Parathyroid adenoma (tissue), 2 donors: ENCODE measurements around the gene PDE9A.

Source experiments
- H2AFZ ChIP-seq: fragments of 300-600 bp; sonication (generic); one replicate; pipeline ENCODE4 v1.7.0; 2017; ENCODE audit warnings: antibody characterized with exemption, mild to moderate bottlenecking
- H3K27ac ChIP-seq: fragments of 300-600 bp; sonication (generic); one replicate; pipeline ENCODE4 v1.7.0; 2017
- H3K27me3 ChIP-seq: fragments of 300-600 bp; sonication (generic); one replicate; pipeline ENCODE4 v1.7.0; 2017; ENCODE audit warnings: low read length; ENCODE audit not compliant: control insufficient read depth, insufficient read depth
- H3K36me3 ChIP-seq: fragments of 300-600 bp; sonication (generic); one replicate; pipeline ENCODE4 v1.7.0; 2017; ENCODE audit warnings: low read length; ENCODE audit not compliant: control insufficient read depth, insufficient read depth
- H3K4me1 ChIP-seq: fragments of 300-600 bp; sonication (generic); one replicate; pipeline ENCODE4 v1.7.0; 2017; ENCODE audit warnings: control low read depth
- H3K4me2 ChIP-seq: fragments of 300-600 bp; sonication (generic); one replicate; pipeline ENCODE4 v1.7.0; 2017; ENCODE audit warnings: low read length
- H3K4me3 ChIP-seq: fragments of 300-600 bp; sonication (generic); one replicate; pipeline ENCODE4 v1.7.0; 2017; ENCODE audit warnings: low read depth, low read length
- H3K79me2 ChIP-seq: fragments of 300-600 bp; sonication (generic); one replicate; pipeline ENCODE4 v1.7.0; 2017; ENCODE audit warnings: control low read depth
- H3K9ac ChIP-seq: fragments of 300-600 bp; sonication (generic); one replicate; pipeline ENCODE4 v1.7.0; 2017; ENCODE audit warnings: mild to moderate bottlenecking
- H3K9me3 ChIP-seq: fragments of 300-600 bp; sonication (generic); one replicate; pipeline ENCODE4 v1.7.0; 2017; ENCODE audit warnings: low read length; ENCODE audit not compliant: control insufficient read depth
- CTCF ChIP-seq: fragments of 300-600 bp; sonication (generic); IDR thresholded peaks from one replicate; pipeline ENCODE4 v1.7.0; 2017; ENCODE audit warnings: antibody characterized with exemption, mild to moderate bottlenecking
- donor health status: primary hyperparathyroidism.

Gene PDE9A

GRCh38 chr21:42665026-42665425 is 11.6 kb downstream of the PDE9A start:
- no peak overlapping the region for H3K4me3 ChIP-seq
- H3K79me2 ChIP-seq, result peaks cover 2% of the 10 kb centered on the region
- no peak overlapping the region for H3K4me2 ChIP-seq
- no peak overlapping the region for H3K27ac ChIP-seq
- H3K9ac ChIP-seq, result no peak overlapping the region
- no peaks in the 10 kb centered on the region for H3K36me3 ChIP-seq
- TF ChIP-seq CTCF, result no peak
- no peaks in the 10 kb centered on the region for H3K9me3 ChIP-seq
- no peaks in the 10 kb centered on the region for H3K27me3 ChIP-seq
- no peaks in the 10 kb centered on the region for H3K4me1 ChIP-seq
- H2AFZ ChIP-seq, result no peak overlapping the region

- Histone ChIP-seq H3K9me3 (no peaks in the 10 kb centered on the region), H3K4me1 (no peaks in the 10 kb centered on the region), H3K4me2 (no peak overlapping the region), H3K9ac (no peak overlapping the region), H3K27ac (no peak overlapping the region), H3K79me2 (peaks cover 2% of the 10 kb centered on the region), H3K4me3 (no peak overlapping the region), H2AFZ (no peak overlapping the region), H3K27me3 (no peaks in the 10 kb centered on the region), H3K36me3 (no peaks in the 10 kb centered on the region)
- TF ChIP-seq CTCF, result no peak
Observed at GRCh38 chr21:42665484-42665883, 12.1 kb downstream of the PDE9A start.

GRCh38 chr21:42666023-42666747 is 12.8 kb downstream of the PDE9A start:
- Histone ChIP-seq H3K4me1 (no peaks in the 10 kb centered on the region), H3K27ac (no peak overlapping the region), H3K9ac (no peak overlapping the region), H3K4me3 (no peak overlapping the region), H3K36me3 (no peaks in the 10 kb centered on the region), H3K9me3 (no peaks in the 10 kb centered on the region), H3K27me3 (no peaks in the 10 kb centered on the region), H3K4me2 (no peak overlapping the region), H3K79me2 (peaks cover 2% of the 10 kb centered on the region), H2AFZ (no peak overlapping the region)
- TF ChIP-seq CTCF, result no peak

GRCh38 chr21:42666925-42667324 is 13.5 kb downstream of the PDE9A start:
- no peaks in the 10 kb centered on the region for H3K9me3 ChIP-seq
- H2AFZ ChIP-seq, result no peak overlapping the region
- H3K4me3 ChIP-seq, result no peak overlapping the region
- no peaks in the 10 kb centered on the region for H3K4me1 ChIP-seq
- H3K79me2 ChIP-seq, result peaks cover 2% of the 10 kb centered on the region
- H3K4me2 ChIP-seq, result no peak overlapping the region
- no peak overlapping the region for H3K9ac ChIP-seq
- H3K36me3 ChIP-seq, result no peaks in the 10 kb centered on the region
- no peak overlapping the region for H3K27ac ChIP-seq
- no peak for TF ChIP-seq CTCF
- H3K27me3 ChIP-seq, result no peaks in the 10 kb centered on the region

GRCh38 chr21:42668298-42668992 is 15.0 kb downstream of the PDE9A start:
- no peaks in the 10 kb centered on the region for H3K4me1 ChIP-seq
- no peaks in the 10 kb centered on the region for H3K79me2 ChIP-seq
- H3K9ac ChIP-seq, result no peak overlapping the region
- TF ChIP-seq CTCF, result no peak
- no peak overlapping the region for H2AFZ ChIP-seq
- no peak overlapping the region for H3K27ac ChIP-seq
- H3K9me3 ChIP-seq, result no peaks in the 10 kb centered on the region
- no peaks in the 10 kb centered on the region for H3K27me3 ChIP-seq
- no peak overlapping the region for H3K4me2 ChIP-seq
- no peak overlapping the region for H3K4me3 ChIP-seq
- H3K36me3 ChIP-seq, result no peaks in the 10 kb centered on the region
